Activated CD8-positive, alpha-beta T cell treated with anti-CD3 and anti-CD28 coated beads for 36 hours (primary cell): ENCODE results near the gene CSF1R. TPM values are rescaled to one million over a fixed set of nuclear protein-coding genes. Genes with fewer than 3 reads are reported as not detected.

Experiments used
- ATAC-seq: fragments of 200-7000 bp; cut with Tn5 transposase; one replicate; pipeline ENCODE4 v1.10.0; 2021; ENCODE audit warnings: mild to moderate bottlenecking, moderate library complexity
- CTCF ChIA-PET: fragments of 350-600 bp; sonication (Branson Sonifier 250); formaldehyde crosslinking; loops from one replicate; lab custom pipeline; 2021; ENCODE audit warnings: antibody characterized with exemption; lab: Charles Lee
- POLR2A ChIA-PET: fragments of 350-600 bp; sonication (Branson Sonifier 250); formaldehyde crosslinking; loops from one replicate; lab custom pipeline; 2021; ENCODE audit warnings: antibody characterized with exemption; lab: Charles Lee
- DNase-seq: peaks from one replicate; pipeline ENCODE4 v3.0.0-alpha.2; 2020
- H3K27ac Mint-ChIP-seq: one replicate; pipeline ENCODE4 v1.8.0; 2021; ENCODE audit warnings: mild to moderate bottlenecking, mixed read lengths
- H3K27me3 Mint-ChIP-seq: one replicate; pipeline ENCODE4 v1.8.0; 2021; ENCODE audit warnings: mixed read lengths
- H3K36me3 Mint-ChIP-seq: one replicate; pipeline ENCODE4 v1.8.0; 2021; ENCODE audit warnings: low read depth, mixed read lengths
- H3K4me1 Mint-ChIP-seq: one replicate; pipeline ENCODE4 v1.8.0; 2021; ENCODE audit warnings: low read depth, mixed read lengths
- H3K4me3 Mint-ChIP-seq: one replicate; pipeline ENCODE4 v1.8.0; 2021; ENCODE audit warnings: mild to moderate bottlenecking, moderate library complexity, mixed read lengths
- H3K9me3 Mint-ChIP-seq: one replicate; pipeline ENCODE4 v1.8.0; 2021; ENCODE audit warnings: mixed read lengths
- CTCF ChIP-seq: fragments of 200-600 bp; IDR thresholded peaks from one replicate; pipeline ENCODE4 v1.8.0; 2022; ENCODE audit warnings: antibody characterized with exemption, mild to moderate bottlenecking
- intact Hi-C: fragments of 100-400 bp; cut with micrococcal nuclease; formaldehyde crosslinking; loops from one replicate; pipeline ENCODE4 v1.10.0; 2022
- total RNA-seq, 2 experiments: library from RNA; stranded (reverse); gene quantifications; one replicate each; pipeline ENCODE4 v1.2.3, GENCODE V29; 2021

The CSF1R gene
- total RNA-seq, 2 experiments from 2014 or later: not detected

- H3K4me3 Mint-ChIP-seq: no peak overlapping the region
- ATAC-seq (no peak), DNase-seq (no peak)
- intact Hi-C loops: no loop called here
- no peaks in the 10 kb centered on the region for H3K27me3 Mint-ChIP-seq
- no peaks in the 10 kb centered on the region for H3K4me1 Mint-ChIP-seq
- POLR2A ChIA-PET: no interaction called here
- TF ChIP-seq CTCF: no peak
- no peaks in the 10 kb centered on the region for H3K9me3 Mint-ChIP-seq
- H3K36me3 Mint-ChIP-seq: no peaks in the 10 kb centered on the region
- CTCF ChIA-PET: no interaction called here
- no peak overlapping the region for H3K27ac Mint-ChIP-seq
Observed at GRCh38 chr5:150119421-150120061, 33.2 kb upstream of the CSF1R start.

GRCh38 chr5:150118561-150119229 lies 32.3 kb upstream of the CSF1R start:
- Mint-ChIP-seq H3K36me3 (no peaks in the 10 kb centered on the region), H3K27ac (no peak overlapping the region), H3K4me1 (no peaks in the 10 kb centered on the region), H3K4me3 (no peak overlapping the region), H3K9me3 (no peaks in the 10 kb centered on the region), H3K27me3 (no peaks in the 10 kb centered on the region)
- no peak for ATAC-seq
- ChIA-PET POLR2A (interaction anchor here (0.7 to 1.3 kb wide), 2 partner anchors 10 to 50 kb away, joined by 3 read pairs; no protein-coding TSS in a partner anchor), CTCF (interaction anchor here (1.1 kb wide), 1 partner anchor 99 kb away, joined by 3 read pairs; no protein-coding TSS in a partner anchor)
- intact Hi-C loops: no loop called here
- no peak for TF ChIP-seq CTCF
- no peak for DNase-seq

GRCh38 chr5:150117945-150118560 lies 31.7 kb upstream of the CSF1R start:
- H3K27ac Mint-ChIP-seq: no peak overlapping the region
- no peak overlapping the region for H3K4me3 Mint-ChIP-seq
- no peak for DNase-seq
- intact Hi-C loops: no loop called here
- no peaks in the 10 kb centered on the region for H3K36me3 Mint-ChIP-seq
- ChIA-PET POLR2A (interaction anchor here (0.7 to 1.3 kb wide), 2 partner anchors 10 to 50 kb away, joined by 3 read pairs; no protein-coding TSS in a partner anchor), CTCF (interaction anchor here (1.1 kb wide), 1 partner anchor 100 kb away, joined by 3 read pairs; no protein-coding TSS in a partner anchor)
- no peaks in the 10 kb centered on the region for H3K9me3 Mint-ChIP-seq
- ATAC-seq: no peak
- TF ChIP-seq CTCF: no peak
- no peaks in the 10 kb centered on the region for H3K4me1 Mint-ChIP-seq
- H3K27me3 Mint-ChIP-seq: peaks cover 1% of the 10 kb centered on the region

GRCh38 chr5:150116667-150117400 lies 30.5 kb upstream of the CSF1R start:
- intact Hi-C loops: no loop called here
- H3K9me3 Mint-ChIP-seq: no peaks in the 10 kb centered on the region
- ChIA-PET POLR2A (no interaction called here), CTCF (no interaction called here)
- peaks cover 3% of the 10 kb centered on the region for H3K27me3 Mint-ChIP-seq
- no peak overlapping the region for H3K4me3 Mint-ChIP-seq
- H3K27ac Mint-ChIP-seq: no peak overlapping the region
- ATAC-seq (no peak), DNase-seq (no peak)
- H3K36me3 Mint-ChIP-seq: no peaks in the 10 kb centered on the region
- no peaks in the 10 kb centered on the region for H3K4me1 Mint-ChIP-seq
- no peak for TF ChIP-seq CTCF
